Measurements from ENCODE around the gene SMARCC1.

DNA sequence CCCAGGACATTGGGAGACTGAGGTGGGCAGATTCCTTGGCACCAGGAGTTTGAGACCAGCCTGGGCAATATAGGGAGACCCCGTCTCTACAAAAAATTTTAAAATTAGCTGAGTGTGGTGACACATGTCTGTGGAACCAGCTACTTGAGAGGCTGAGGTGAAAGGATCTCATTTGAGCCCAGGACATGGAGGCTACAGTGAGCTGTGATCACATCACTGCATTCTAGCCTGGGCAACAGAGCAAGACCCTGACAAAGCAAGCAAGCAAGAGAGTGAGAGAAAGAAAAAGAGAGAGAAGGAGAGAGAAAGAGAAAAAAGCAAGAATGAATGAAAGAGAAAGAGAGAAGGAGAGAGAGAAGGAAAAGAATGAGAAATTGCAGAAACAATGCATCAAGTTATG is 150.9 kb downstream of the SMARCC1 start:
- TF ChIP-seq YY1 (IDR thresholded peaks at IDR 0.05; ENCODE audit: insufficient read depth, insufficient read length) (no peak), ZNF274 (IDR thresholded peaks at IDR 0.05; ENCODE audit: low read depth, low read length) (no peak), SUZ12 (IDR thresholded peaks at IDR 0.05; ENCODE audit: extremely low read depth, insufficient read depth, insufficient read length) (no peak)

All from NT2/D1 (cell line).